GM21825 (cell line): Measurements from ENCODE around the gene PPP6R3.

Experiments
- ATAC-seq: cut with Tn5 transposase; IDR thresholded peaks from one replicate; pipeline ENCODE4 v1.9.1; 2021; ENCODE audit warnings: mild to moderate bottlenecking, moderate library complexity; ENCODE audit not compliant: unreplicated experiment

The PPP6R3 gene

DNA sequence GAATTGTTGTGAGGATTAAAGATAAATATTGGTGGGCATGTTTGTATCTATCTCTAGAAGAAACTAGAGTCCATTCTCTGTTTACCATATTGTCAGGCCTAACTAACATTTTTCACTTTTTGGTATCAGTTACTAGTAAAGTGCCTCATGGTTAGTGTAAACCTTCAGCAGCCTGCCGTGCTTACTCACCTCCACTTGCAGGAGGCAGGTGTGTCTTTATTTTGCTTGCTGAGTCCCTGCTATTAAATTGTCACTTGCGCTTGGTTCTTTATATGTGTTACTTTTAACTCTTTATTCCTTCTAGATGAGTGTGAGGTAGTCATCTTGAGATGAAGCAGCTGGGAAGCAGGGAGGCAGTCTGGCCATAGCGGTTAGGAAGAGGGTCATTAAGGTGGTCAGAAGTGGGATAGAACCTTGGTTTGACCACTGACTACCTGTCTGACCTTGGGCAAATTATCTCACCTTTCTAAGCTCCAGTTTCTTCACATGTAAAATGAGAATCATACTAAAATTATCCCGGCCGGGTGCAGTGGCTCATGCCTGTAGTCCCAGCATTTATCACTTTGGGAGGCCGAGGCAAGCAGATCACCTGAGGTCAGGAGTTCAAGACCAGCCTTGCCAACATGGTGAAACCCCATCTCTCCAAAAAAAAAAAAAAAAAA, 21.2 kb downstream of the PPP6R3 start:
- no peak for ATAC-seq

DNA sequence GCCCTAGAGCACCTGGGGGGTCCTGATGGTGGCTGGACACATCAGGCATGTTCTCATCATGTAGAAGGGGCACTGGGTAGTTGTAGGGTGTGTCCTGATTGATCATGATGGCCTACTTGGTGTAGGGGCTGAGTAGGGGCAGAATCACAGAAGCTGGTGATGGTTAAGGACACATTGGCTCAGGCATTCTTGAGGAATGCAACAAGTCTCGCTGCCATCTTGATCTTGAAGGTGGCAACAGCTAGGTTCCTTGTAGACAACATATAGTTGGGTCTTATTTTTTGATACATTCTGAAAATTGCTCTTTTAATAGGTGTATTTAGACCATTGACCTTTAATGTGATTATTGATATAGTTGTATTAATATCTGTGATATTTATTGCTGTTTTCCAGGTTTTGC, 28.1 kb downstream of the PPP6R3 start:
- ATAC-seq = no peak

DNA sequence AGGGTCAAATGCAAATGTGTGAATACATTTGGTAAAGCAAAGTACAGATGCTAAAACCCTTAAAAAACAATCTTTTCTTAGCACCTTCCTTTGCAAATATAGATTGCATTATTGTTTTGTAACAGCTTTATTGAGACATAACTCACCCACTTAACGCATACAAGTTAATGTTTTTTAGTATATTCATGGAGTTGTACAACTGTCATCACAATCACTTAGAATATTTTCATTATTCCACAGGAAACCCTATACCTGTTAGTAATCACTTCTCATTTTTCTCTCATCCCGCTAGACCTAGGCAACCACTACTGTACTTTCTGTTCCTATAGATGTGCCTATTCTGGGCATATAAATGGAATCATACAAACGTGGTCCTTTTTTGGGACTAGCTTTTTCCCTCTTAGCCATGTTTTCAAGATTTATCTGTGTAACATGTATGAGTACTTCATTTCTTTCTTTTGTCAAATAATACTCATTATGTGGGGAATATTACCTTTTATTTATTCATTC, 34.7 kb downstream of the PPP6R3 start:
- no peak for ATAC-seq

DNA sequence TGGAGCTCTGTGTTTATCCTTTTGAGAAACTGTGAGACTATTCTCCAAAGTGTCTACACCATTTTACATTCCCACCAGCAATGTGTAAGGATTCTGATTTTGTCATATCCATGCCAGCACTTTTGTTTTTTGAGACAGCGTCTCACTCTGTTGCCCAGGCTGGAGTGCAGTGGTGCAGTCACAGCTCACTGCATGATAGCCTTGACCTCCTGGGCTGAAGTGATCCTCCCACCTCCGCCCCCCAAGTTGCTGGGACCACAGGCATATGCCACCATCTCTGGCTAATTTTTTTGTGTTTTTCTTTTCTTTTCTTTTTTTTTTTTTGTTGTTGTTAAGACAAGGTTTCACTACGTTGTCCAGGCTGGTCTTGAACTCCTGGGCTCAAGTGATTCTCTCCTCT, 35.3 kb downstream of the PPP6R3 start:
- no peak for ATAC-seq

DNA sequence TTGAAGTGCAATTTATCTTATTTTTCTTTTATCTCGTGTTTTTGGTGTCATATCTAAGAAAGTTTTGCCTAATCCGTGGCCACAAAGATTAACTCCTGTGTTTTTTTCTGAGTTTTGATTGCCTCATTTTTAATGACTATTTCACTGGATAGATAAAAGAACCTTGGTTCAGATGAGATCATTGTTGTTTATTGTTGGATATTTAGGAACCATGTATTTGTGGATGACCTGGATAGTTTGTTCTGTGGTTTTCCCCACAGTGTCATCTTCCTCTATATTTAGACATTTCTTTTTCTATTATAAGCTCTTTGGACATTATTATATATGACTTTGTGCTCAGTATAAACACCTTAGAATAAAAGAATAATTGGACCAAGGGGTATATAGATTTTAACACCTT, 37.2 kb downstream of the PPP6R3 start:
- no peak for ATAC-seq

DNA sequence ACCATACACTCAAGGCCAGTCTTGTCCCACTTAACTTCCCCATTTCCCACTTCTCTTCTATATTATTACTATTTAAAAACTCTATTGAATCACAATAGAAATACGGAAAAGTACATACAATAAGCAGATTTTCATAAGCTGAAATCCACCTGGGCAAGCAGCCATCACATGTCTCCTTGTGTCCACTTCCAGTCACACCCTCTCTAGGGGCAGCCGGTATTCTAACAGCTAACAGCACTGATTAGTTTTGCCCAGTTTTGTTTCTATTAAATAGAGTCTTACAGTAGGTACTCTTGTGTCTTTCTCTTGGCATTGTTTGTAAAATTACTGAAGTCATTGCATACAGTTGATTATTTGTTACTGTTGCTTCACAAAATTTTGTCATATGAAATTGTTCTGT, 37.8 kb downstream of the PPP6R3 start:
- no peak for ATAC-seq

DNA sequence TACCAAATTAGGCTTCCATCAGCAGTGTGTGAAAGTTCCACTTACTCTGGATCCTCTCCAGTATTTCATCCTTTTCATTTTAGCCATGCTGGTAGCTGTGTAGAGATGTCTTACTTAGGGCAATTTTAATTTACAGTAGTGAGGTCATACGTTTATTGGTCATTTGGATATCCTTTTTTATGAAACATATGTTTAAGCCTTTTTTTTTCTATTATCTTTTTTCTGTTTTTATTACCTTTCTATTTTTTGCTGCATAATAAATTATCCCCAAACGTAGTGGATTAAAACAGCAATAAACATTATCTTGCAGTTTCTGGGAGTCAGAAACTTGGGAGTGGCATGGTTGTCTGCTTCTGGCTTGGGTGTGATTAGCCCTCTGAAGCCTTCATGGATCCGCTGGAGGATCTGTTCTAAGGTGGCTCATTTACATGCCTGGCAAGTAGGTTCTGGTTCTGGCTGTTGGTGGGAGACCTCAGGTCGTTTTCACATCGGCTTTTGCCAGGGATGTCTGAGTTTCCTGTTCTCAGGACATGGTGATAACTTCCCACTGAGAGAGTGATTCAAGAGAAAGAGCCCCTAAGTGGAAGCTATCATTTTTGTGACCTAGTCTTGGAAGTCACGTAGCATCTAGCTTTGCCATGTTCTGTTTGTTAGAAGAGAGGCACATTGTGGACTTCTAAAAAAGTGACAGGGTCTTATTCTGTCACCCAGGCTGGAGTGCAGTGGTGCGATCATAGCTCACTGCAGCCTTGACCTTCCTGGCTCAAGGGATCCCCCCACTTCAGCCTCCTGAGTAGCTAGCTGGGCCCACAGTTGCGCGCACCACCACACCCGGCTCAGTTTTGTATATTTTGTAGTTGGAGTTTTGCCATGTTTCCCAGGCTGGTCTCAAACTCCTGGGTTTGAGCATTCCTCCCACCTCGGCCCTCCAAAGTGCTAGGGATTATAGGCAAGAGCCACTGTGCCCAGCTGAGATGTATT, 38.6 kb downstream of the PPP6R3 start:
- no peak for ATAC-seq

DNA sequence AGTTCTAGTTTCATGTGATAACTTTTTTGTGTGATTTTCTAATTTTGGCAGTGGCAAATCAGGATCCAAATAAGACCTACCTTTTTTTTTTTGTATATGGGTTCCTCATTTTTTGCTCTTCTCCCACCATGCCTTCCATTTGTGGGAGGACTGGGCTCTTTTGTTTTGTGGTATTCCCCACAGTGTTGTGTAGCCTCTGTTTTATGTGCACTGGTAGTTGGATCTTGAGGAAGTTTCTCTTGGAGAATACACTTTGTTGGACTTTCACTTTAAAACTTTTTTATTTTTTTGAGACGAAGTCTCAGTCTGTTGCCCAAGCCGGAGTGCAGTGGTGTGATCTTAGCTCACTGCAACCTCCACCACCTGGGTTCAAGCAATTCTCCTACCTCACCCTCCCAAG, 39.7 kb downstream of the PPP6R3 start:
- ATAC-seq = no peak

DNA sequence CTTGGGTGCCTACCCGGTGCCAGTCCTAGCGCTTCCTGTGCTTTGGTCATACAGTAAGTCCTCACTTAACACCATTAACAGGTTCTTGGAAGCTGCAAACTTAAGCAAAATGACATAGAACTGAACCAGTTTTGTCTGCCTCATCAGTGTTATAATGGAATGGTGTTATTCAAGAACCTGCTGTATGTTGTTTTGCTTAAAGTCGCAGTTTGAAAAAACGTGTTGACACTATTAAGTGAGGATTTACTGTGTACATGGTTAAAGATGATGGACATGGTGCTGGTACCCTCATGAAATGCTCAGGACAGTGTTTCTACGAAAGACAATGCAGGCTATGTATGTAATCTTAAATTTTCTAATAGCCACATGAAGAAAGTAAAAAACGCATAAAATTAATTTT, 41.3 kb downstream of the PPP6R3 start:
- ATAC-seq = no peak

DNA sequence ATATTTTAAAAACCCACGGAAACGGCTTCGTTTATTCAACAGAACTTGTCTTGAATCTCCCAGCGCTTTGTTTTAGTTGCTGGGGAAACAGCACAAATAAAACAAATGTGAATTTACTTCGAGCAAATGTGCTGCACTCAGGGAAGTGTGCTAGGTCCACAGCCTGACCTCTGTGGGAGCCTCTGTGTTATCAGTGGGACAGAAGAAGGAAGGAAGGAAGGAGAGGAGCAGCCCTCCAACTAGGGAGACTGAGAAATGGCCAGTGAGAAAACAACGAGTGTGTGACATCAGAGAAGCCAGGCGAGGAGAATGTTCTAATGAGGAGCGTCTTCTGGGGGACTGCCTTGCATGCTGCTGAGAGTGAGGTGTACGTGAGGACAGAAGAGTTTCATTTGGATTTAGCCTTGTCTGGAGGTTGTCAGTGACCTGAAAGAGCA, 42.7 kb downstream of the PPP6R3 start:
- ATAC-seq = no peak

DNA sequence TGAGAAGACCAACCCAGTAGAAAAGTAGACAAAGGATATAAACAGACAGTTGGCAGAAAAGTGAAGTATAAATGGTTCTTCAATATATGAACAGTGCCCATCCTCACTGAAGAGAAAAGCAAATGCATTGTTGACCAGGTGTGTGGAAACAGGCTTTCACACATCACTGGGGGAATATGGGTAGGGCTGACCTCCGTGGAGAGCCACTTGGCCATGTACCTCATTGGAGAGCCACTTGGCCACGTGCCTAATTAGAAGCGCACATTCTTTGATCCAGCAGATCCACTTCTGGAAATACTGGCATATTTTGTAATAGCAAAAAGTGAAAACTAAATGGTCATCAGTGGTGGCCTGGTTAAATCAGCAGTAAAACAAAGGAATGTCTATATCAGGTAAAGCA, 43.2 kb downstream of the PPP6R3 start:
- ATAC-seq = no peak

DNA sequence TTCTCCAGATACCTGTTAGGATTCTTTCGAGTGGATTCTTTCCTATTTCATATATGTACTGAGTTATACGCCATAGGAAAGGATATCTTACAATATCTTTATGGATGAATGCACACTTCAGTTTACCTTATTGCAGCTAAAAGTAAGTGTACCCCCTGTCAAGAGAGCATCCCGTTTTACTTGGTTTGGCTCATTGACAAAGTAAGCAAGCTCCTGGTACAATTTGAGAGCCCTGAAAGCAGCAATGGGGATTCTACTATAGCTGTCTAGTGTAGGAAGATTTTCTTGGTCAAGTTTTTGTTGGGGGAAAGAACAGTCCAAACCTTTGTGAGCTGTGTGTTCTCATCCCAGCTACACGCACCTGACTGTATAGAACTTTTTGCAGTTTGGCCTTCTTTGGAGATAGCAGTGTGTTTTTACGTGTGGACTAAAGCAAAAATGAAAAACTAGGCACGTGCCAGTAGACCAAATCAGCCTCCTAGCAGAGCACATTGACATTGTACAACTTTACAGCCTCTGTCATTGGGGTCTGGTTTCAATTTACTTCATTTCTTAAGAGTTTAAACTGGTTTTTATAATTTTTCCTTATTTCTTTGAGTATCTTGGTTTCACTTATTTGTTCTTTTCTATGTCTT, 44.0 kb downstream of the PPP6R3 start:
- ATAC-seq = no peak

DNA sequence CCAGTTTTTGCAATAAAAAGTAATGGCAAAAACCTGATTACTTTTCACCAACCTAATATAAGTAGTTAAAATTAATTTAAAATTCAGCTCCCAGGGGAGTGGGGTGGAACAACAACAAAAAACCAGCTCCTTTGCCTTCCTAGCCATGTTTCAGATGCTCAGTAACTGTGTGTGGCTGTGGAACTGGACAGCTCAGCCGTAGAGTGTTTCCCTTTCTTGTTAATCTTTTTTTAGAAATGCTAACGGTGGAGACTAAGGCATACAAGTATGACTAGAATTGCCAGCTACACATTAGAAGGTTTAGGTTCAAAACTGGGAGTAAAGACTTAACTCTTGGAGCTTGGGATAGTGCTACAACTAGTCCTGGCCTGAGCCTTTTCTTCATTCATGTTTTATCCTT, 45.0 kb downstream of the PPP6R3 start:
- no peak for ATAC-seq

DNA sequence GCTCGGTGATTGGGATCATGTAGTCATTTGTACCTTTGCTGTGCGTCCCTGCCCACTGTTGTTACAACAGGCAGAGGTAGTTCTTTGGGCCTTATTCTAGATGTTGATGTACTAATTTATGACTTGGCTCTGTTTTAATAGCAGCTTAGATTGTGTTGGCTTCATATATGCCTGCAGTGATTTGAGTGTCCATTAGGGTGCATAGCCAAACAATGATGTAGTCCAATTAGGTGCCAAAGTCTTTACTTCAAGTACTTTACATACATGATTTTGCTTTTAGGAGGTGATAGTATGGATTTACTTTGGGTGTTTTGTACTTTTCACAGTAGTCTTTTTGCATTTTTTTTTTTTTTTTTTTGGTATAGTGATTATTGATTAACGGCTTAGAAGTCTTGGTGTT, 46.4 kb downstream of the PPP6R3 start:
- ATAC-seq = no peak

DNA sequence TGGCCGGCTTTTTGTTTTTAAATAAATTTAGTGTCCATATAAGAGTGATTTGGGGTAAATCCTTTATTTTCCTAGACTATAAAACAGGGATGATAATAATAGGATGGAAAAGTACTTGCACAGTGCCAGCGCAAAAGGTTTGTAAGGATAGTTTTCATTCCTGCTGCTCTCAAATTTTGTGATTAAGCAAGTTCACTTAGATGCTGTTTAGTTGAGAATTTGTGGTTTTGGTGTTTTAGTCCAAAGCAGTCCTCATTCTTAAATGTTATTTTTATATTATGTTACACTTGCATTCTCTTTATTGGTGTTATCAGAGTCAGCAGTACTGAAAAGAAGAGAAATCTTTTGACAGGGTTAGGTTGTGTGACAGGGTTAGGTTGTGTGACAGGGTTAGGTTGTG, 47.9 kb downstream of the PPP6R3 start:
- ATAC-seq = no peak

DNA sequence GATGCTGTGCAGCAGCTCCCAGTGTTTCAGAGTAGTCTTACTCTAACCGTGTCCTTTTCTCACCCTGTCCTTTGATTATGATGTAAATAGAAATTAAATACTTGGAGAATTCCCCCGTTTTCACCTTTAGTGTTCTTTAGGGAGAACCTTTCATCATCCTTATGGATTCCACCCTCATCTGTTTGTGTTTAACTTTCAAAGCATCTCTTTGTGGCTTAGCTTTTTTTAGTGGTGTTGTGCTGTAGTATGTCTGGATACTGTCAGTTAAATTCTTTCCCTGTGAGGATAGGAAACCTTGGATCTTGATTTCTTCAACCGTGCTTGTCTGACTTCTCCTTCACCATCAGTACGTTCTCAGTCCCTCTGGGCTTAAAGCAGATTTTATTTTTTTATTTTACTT, 48.5 kb downstream of the PPP6R3 start:
- no peak for ATAC-seq

DNA sequence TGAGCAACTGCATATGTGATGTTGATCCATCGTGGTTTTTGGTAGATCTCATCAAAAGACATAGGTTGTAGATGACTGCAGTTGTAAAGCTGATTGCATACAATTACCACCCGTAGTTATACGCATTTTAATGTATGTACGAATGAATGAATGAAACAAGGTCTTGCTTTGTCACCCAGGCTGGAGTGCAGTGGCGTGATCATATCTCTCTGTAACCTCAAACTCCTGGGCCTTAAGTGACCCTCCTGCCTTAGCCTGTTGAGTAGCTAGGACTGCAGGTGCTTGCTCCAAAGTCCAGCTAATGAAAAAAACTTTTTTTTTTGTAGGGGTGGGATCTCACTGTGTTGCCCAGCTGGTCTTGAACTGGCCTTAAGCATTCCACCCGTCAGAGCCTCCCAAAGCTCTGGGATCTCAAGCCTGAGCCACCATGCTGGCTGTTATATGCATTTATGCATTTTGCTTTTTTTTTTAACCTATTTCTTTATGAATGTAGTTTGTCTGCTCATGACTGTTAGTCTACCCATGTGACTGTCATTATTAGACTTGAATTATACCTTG, 53.5 kb downstream of the PPP6R3 start:
- no peak for ATAC-seq

DNA sequence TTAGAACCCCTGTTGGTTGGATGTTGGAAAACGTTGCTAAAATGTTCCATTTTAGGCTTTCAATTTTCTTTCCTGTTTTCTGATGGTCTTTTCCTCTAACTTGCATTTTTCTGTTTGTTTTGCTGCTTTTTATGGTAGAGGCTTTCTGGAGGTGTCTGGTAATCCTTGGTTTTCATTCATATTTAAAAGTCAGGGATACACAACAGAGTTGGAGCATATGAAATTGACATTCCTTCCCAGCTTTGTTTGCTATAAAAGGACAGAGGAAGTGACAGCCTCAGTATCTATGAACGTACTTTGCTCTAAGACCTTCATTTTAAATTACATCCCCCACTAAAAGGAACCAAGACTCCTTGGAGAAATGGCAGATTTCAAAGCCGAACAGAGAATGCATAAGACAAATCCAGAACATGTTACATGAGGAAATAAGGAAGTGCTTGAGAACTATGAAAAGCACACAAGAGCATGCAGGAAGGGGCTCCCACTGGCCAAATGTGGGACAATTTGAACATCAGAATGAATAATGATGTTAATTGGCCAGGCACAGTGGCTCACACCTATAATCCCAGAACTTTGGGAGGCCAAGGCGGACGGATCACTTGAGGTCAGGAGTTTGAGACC, 56.7 kb downstream of the PPP6R3 start:
- no peak for ATAC-seq

DNA sequence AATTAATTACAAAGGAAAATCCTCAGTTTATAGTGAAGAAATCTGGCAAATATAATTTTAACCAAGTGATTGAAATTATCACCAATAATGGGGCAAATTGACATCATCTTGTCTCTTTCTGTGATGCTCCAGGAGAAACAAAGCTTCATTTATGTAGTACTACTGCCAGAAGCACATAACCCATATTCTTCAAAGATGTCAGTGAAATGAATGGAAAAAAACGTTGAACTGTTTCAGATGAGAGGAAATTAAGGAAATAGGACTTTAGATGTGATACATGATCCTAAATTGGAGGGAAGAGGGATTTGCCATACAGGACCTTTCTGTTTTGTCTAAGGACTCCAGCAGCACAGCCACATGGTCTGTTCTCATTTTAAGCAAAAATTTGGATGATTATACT, 57.6 kb downstream of the PPP6R3 start:
- ATAC-seq = no peak

DNA sequence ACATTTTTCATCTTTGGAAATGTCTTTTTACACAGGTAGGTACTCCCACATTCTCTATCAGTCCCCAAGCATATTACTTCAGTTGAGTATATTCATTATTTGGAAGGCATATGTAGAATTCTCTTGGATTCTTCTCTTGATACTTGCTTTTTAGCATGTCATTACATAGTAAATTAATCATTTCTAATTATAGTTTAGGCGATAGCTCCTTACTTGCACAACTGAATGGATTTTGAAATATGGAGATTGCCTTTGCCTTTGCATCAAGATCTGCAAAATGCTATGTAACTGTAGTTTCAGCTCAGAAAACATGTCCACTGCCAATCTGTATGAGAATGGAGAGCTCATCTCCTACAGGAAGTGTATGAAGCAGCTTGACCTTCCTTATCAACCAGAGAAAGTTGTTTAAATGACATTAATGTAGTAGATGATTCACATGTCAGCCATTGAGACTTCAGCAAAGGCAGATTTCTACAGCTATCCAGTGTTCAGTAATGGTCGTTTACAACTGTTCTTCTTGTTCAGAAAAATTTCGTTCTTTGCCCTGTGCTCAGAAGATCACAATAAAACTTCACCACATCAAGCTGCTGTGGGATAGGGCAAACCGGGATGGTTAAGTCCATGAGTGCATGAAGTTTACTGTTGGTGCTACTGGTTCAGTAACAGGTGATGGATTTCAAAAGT, 61.6 kb downstream of the PPP6R3 start:
- ATAC-seq = no peak
